B cell (primary cell): ENCODE data around the gene TIAM1. TPM values are rescaled to one million over a fixed set of nuclear protein-coding genes. Genes with fewer than 3 reads are reported as not detected.

ENCODE experiments used
- ATAC-seq: fragments of 200-7000 bp; cut with Tn5 transposase; one replicate; pipeline ENCODE4 v1.10.0; 2021; ENCODE audit warnings: low read depth, mild to moderate bottlenecking, moderate number of reproducible peaks, moderate library complexity
- CTCF ChIA-PET: fragments of 350-600 bp; sonication (Branson Sonifier 250); formaldehyde crosslinking; loops from one replicate; lab custom pipeline; 2021; ENCODE audit warnings: antibody characterized with exemption, inconsistent platforms; lab: Charles Lee
- POLR2A ChIA-PET: fragments of 350-600 bp; sonication (Branson Sonifier 250); formaldehyde crosslinking; loops from one replicate; lab custom pipeline; 2021; ENCODE audit warnings: antibody characterized with exemption; lab: Charles Lee
- DNase-seq: peaks from one replicate; pipeline ENCODE4 v3.0.0; 2013
- H2AFZ ChIP-seq: 2 replicates; pipeline ENCODE4 v1.6.1; 2012; ENCODE audit warnings: mild to moderate bottlenecking, low read depth, low read length; ENCODE audit not compliant: insufficient read depth, poor library complexity, severe bottlenecking
- H3K27ac ChIP-seq, 2 donors: 1 replicate in 1 of 2; 2 replicates in 1 of 2; pipeline ENCODE4 v1.5.1; 2012 to 2013; ENCODE audit warnings: low read length in 2 of 2, mild to moderate bottlenecking in 2 of 2, moderate library complexity in 1 of 2
- H3K27me3 ChIP-seq, 4 experiments: fragments of 200-600 bp in 1 of 4; sonication (generic) in 1 of 4; replicated peaks in 1 of 4; 1 replicate in 2 of 4; 2 replicates in 2 of 4; pipeline versions ENCODE4 v1.6.1 to v1.7.0; 2013 to 2016; ENCODE audit warnings: low read length in 3 of 4, mild to moderate bottlenecking in 2 of 4, mixed read lengths in 1 of 4, moderate library complexity in 1 of 4; ENCODE audit not compliant: insufficient read depth in 4 of 4, control insufficient read depth in 3 of 4; ENCODE audit errors: control extremely low read depth in 1 of 4
- H3K36me3 ChIP-seq, 2 experiments: replicated peaks in 1 of 2; 1 replicate in 1 of 2; 2 replicates in 1 of 2; pipeline versions ENCODE4 v1.6.1 to v1.7.1; 2013; ENCODE audit warnings: low read length in 1 of 2; ENCODE audit not compliant: insufficient read depth in 2 of 2, control insufficient read depth in 1 of 2; ENCODE audit errors: control extremely low read depth in 1 of 2, extremely low read depth in 1 of 2
- H3K4me1 ChIP-seq, 2 donors: fragments of 200-600 bp in 1 of 2; sonication (generic) in 1 of 2; 1 replicate in 1 of 2; 2 replicates in 1 of 2; pipeline versions ENCODE4 v1.5.1 to v1.6.1; 2013 to 2017; ENCODE audit warnings: low read length in 2 of 2; ENCODE audit not compliant: control insufficient read depth in 2 of 2, insufficient read depth in 2 of 2
- H3K4me2 ChIP-seq: replicated peaks from 2 replicates; pipeline ENCODE3; 2012; ENCODE audit warnings: mild to moderate bottlenecking, low read depth, low read length; ENCODE audit not compliant: poor library complexity, severe bottlenecking
- H3K4me3 ChIP-seq, 5 experiments: fragments of 200-600 bp in 1 of 5; sonication (generic) in 1 of 5; 1 replicate in 3 of 5; 2 replicates in 2 of 5; pipeline versions ENCODE4 v1.5.1 to v1.7.0; 2011 to 2016; ENCODE audit warnings: low read length in 4 of 5, mild to moderate bottlenecking in 4 of 5, low read depth in 2 of 5, control low read depth in 1 of 5, moderate library complexity in 1 of 5; ENCODE audit not compliant: insufficient read depth in 1 of 5; ENCODE audit errors: control extremely low read depth in 1 of 5, extremely low read depth in 1 of 5
- H3K79me2 ChIP-seq: fragments of 200-600 bp; sonication (generic); one replicate; pipeline ENCODE4 v1.6.0; 2016; ENCODE audit warnings: low read length; ENCODE audit not compliant: control insufficient read depth, insufficient read depth
- H3K9ac ChIP-seq: fragments of 200-600 bp; sonication (generic); 2 replicates; pipeline ENCODE4 v1.6.1; 2017; ENCODE audit warnings: mild to moderate bottlenecking, low read length, moderate library complexity
- H3K9me3 ChIP-seq, 3 donors: one replicate each; pipeline versions ENCODE4 v1.6.1 to v1.7.1; 2013; ENCODE audit warnings: low read length in 2 of 3; ENCODE audit not compliant: control insufficient read depth in 2 of 3, insufficient read depth in 1 of 3; ENCODE audit errors: control extremely low read depth in 1 of 3
- H4K20me1 ChIP-seq: 2 replicates; pipeline ENCODE4 v1.6.0; 2012; ENCODE audit warnings: mild to moderate bottlenecking, low read length; ENCODE audit not compliant: insufficient read depth, control insufficient read depth, poor library complexity, severe bottlenecking
- H3K27ac Mint-ChIP-seq: one replicate; pipeline ENCODE4 v1.8.0; 2021; ENCODE audit warnings: mixed read lengths
- H3K27me3 Mint-ChIP-seq: one replicate; pipeline ENCODE4 v1.8.0; 2021; ENCODE audit warnings: mixed read lengths
- H3K4me1 Mint-ChIP-seq: one replicate; pipeline ENCODE4 v1.8.0; 2021; ENCODE audit warnings: mixed read lengths
- H3K4me3 Mint-ChIP-seq: one replicate; pipeline ENCODE4 v1.8.0; 2021; ENCODE audit warnings: mixed read lengths
- H3K9me3 Mint-ChIP-seq: one replicate; pipeline ENCODE4 v1.8.0; 2022; ENCODE audit warnings: mixed read lengths; ENCODE audit not compliant: insufficient read depth
- EZH2 ChIP-seq: IDR thresholded peaks from 2 replicates; pipeline ENCODE4 v1.6.1; 2012; ENCODE audit warnings: borderline replicate concordance, low read depth, mild to moderate bottlenecking, moderate library complexity, low read length; ENCODE audit not compliant: insufficient read depth, poor library complexity, severe bottlenecking
- WGBS: methylation state at CpG from one replicate; pipeline ENCODE4 v1.1.5; 2013; ENCODE audit warnings: missing lambda C conversion rate; ENCODE audit not compliant: insufficient coverage; 5-methylcytosine and 5-hydroxymethylcytosine counted together
- intact Hi-C: fragments of 100-400 bp; cut with micrococcal nuclease; formaldehyde crosslinking; loops from one replicate; pipeline ENCODE4 v1.10.0; 2022
- polyA plus RNA-seq: library from polyadenylated mRNA; depleted of rRNA; stranded (reverse); fragments of >200 nt; gene quantifications from 2 replicates; pipeline ENCODE4 v1.2.3, GENCODE V29; 2012
- total RNA-seq, 2 donors: library from RNA; stranded (reverse); fragments of 120-200 nt in 1 of 2; gene quantifications; 1 replicate in 1 of 2; 2 replicates in 1 of 2; pipeline versions ENCODE4 v1.2.3 to v1.2.4, GENCODE V29; 2013 to 2022
- TF ChIP-seq, protein P1 (sequence below): fragments of 200-600 bp; IDR thresholded peaks from one replicate; pipeline ENCODE4 v1.8.0; 2022; ENCODE audit warnings: antibody characterized with exemption, mild to moderate bottlenecking

Gene TIAM1
- total and polyA plus RNA-seq, 2 donors (not counting 1 experiment from before 2014, with no cell fraction given): 0.51 to 1.0 TPM

DNA sequence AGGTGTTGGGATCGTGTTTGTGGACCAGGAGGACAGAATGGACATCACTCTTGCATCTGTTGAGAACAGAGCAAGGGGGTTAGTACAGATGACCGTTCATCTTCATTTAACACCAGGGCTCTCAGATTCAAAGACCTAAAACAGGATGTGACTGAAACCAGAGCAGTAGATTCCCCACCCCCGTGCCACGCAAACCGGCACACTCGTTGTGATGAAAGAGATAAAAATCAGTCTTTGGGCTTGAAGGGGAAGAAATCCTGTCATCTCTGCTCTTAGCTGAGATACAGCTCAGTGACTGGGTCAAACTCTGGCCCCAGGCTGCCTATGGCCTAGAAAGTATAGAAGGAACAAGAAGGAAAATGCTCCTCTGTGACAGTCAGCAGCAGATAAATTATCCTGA, 159.6 kb downstream of the TIAM1 start:
- H3K4me3 Mint-ChIP-seq: no peak overlapping the region
- 52% methylated on average over 4 of the region's 6 CpGs for WGBS
- Histone ChIP-seq H3K4me3 (no peak overlapping the region), H3K9me3 (no peaks in the 10 kb centered on the region), H3K9ac (no peak overlapping the region), H3K27ac (no peak overlapping the region), H3K4me1 (no peaks in the 10 kb centered on the region), H3K36me3 (no peaks in the 10 kb centered on the region), H2AFZ (no peak overlapping the region), H3K79me2 (no peaks in the 10 kb centered on the region), H4K20me1 (no peaks in the 10 kb centered on the region), H3K27me3 (no peaks in the 10 kb centered on the region), H3K4me2 (no peak overlapping the region)
- ChIA-PET CTCF (interaction anchor here (1.1 kb wide), 1 partner anchor 10 kb away, joined by 3 read pairs; no protein-coding TSS in a partner anchor), POLR2A (no interaction called here)
- no peaks in the 10 kb centered on the region for H3K4me1 Mint-ChIP-seq
- no peak overlapping the region for H3K27ac Mint-ChIP-seq
- TF ChIP-seq EZH2: no peak
- TF ChIP-seq, protein P1, sequence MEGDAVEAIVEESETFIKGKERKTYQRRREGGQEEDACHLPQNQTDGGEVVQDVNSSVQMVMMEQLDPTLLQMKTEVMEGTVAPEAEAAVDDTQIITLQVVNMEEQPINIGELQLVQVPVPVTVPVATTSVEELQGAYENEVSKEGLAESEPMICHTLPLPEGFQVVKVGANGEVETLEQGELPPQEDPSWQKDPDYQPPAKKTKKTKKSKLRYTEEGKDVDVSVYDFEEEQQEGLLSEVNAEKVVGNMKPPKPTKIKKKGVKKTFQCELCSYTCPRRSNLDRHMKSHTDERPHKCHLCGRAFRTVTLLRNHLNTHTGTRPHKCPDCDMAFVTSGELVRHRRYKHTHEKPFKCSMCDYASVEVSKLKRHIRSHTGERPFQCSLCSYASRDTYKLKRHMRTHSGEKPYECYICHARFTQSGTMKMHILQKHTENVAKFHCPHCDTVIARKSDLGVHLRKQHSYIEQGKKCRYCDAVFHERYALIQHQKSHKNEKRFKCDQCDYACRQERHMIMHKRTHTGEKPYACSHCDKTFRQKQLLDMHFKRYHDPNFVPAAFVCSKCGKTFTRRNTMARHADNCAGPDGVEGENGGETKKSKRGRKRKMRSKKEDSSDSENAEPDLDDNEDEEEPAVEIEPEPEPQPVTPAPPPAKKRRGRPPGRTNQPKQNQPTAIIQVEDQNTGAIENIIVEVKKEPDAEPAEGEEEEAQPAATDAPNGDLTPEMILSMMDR: no peak
- no peaks in the 10 kb centered on the region for H3K27me3 Mint-ChIP-seq
- no peaks in the 10 kb centered on the region for H3K9me3 Mint-ChIP-seq
- ATAC-seq: no peak
- DNase-seq: no peak
- intact Hi-C loops: no loop called here

DNA sequence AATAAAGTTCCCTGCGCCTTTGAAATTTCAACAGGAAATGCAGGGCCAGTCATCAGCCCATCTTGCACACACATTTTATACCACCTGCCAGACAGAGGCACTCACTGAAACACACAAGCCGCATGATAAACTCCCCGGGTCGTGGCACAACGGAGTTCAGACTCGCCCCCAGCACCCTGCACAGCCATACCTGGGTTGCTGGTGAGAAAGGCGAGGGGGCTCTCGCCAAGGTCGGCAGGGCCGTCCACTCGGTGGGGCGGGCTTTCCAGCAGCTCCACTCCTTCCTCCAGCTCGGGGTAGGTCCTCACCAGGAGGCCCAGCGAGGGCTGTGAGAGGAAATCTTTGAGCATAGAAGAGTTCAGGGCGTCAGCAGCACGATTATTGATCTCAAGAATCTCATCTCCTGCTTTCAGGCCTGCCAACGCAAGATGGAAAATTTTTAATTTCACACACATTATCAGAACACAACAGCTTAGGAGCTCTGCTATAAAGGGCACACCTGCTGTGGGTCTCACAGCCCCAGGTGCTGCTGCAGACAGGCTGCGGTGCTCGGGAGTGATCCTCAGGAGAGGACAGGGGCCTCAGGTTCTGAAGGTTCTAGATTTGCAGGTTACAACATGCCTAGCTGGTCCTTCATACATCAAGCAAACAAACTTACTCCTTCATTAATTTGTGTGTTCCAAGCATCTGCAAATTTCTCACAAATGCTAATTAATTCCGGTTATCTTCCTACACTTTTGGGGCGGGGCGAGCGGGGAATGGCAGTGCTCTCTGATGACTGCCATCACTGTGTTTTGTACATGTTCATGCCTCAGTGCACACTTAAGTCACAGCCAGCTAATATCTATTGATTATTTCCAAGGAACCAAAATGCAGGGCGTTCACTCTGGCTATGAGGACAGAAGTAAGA, 161.6 kb downstream of the TIAM1 start:
- no peaks in the 10 kb centered on the region for H3K36me3 ChIP-seq
- no peaks in the 10 kb centered on the region for H3K9me3 Mint-ChIP-seq
- no peak overlapping the region for H3K4me3 ChIP-seq
- no peak for TF ChIP-seq EZH2
- TF ChIP-seq, protein P1: no peak
- no peak for DNase-seq
- WGBS: 87% methylated on average over 16 of the region's 24 CpGs
- CTCF ChIA-PET: interaction anchor here (0.6 to 1.7 kb wide), 2 partner anchors 85 to 365 kb away, joined by 5 to 6 read pairs; no protein-coding TSS in a partner anchor
- no peaks in the 10 kb centered on the region for H3K4me1 Mint-ChIP-seq
- no peaks in the 10 kb centered on the region for H3K4me1 ChIP-seq
- POLR2A ChIA-PET: no interaction called here
- ATAC-seq: no peak
- no peak overlapping the region for H3K4me3 Mint-ChIP-seq
- no peaks in the 10 kb centered on the region for H3K27me3 ChIP-seq
- no peak overlapping the region for H2AFZ ChIP-seq
- no peak overlapping the region for H3K9ac ChIP-seq
- H3K27me3 Mint-ChIP-seq: no peaks in the 10 kb centered on the region
- no peak overlapping the region for H3K4me2 ChIP-seq
- H3K9me3 ChIP-seq: no peaks in the 10 kb centered on the region
- H3K27ac Mint-ChIP-seq: no peak overlapping the region
- H3K79me2 ChIP-seq: no peaks in the 10 kb centered on the region
- intact Hi-C loops: no loop called here
- H4K20me1 ChIP-seq: no peaks in the 10 kb centered on the region
- no peak overlapping the region for H3K27ac ChIP-seq
